ENCODE data around the gene TPPP2. TPM values are rescaled to one million over a fixed set of nuclear protein-coding genes. Genes with fewer than 3 reads are reported as not detected.

Gene TPPP2
- polyA plus RNA-seq, 1 of the 3 experiments (the other 2 are of a cell fraction), result not detected

DNA sequence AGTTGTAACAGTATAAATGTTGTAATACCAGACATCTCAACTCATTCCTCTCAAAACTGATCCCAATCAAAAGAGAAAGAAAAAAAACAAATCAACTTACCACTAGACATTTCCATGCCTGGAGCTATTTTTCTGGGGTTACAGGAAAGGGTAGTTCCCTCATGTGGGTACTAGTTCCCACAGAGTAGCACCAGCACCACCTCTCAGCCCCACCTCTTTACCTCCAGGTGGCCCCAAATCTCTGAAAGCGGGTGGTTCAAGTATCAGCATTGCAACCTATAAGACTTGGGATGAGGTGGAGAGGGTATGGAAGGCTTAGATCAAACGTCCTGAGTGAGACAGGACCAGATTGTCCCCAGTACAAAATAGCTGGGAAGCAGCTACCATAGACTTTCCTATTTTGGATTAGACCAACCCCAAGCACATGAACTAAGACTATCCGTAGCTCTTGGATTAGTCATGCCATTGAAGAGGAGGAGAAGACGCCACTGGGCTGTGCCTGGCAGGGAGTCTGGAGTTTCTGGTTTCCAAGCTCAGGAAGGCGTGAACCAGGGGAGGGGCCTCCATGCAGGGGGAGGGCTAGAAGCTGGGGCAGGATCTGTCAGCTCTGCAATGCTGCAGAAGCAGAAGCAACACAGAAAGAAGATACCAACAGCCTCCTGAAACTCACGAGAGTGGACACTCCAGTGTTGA is 31.2 kb upstream of the TPPP2 start, which contains the start of gene SLC39A2:
Gene SLC39A2 (plus strand): TSS at position 620 of the 693 bp plus-strand sequence. CDS start 154 bp downstream, outside the sequence.
- Histone ChIP-seq H3K27me3 (ENCODE audit: insufficient read depth) (no peaks in the 10 kb centered on the region), H3K9ac (no peak within 1 kb of the TSS), H3K36me3 (replicated peaks in 1 of 2; ENCODE audit: control insufficient read depth in 1 of 2, insufficient read depth in 2 of 2, low read length in 1 of 2) (peaks cover 13 to 37% of the 10 kb centered on the region in 2 experiments), H3K27ac (ENCODE audit: low read depth in 2 of 2, low read length in 1 of 2) (no peak within 1 kb of the TSS), H2AFZ (ENCODE audit: low read depth) (no peak within 1 kb of the TSS), H3K4me2 (no peak within 1 kb of the TSS), H3K4me1 (ENCODE audit: control insufficient read depth in 1 of 2, insufficient read depth in 2 of 2, low read depth in 1 of 2, low read length in 1 of 2) (no peaks in the 10 kb centered on the region; a peak in 1 of 4 replicates), H3K9me2 (no peaks in the 10 kb centered on the region), H3K79me2 (ENCODE audit: insufficient read depth) (no peaks in the 10 kb centered on the region), H3K4me3 (ENCODE audit: low read depth in 2 of 2, low read length in 1 of 2) (no peak within 1 kb of the TSS), H3F3A (replicated peaks; ENCODE audit: insufficient read depth) (peaks cover 9% of the 10 kb centered on the region), H3K9me3 (no peaks in the 10 kb centered on the region), H4K20me1 (ENCODE audit: insufficient read depth) (no peaks in the 10 kb centered on the region)
- POLR2A ChIA-PET, result no interaction called here
- TF ChIP-seq CHD2 (IDR thresholded peaks at IDR 0.05; ENCODE audit: low read length, partially characterized antibody) (no peak), RAD21 (IDR thresholded peaks at IDR 0.05; ENCODE audit: low read length) (no peak), RFX5 (IDR thresholded peaks at IDR 0.05; ENCODE audit: low read length) (no peak), JUND (IDR thresholded peaks at IDR 0.05) (no peak), MEF2A (IDR thresholded peaks at IDR 0.05; ENCODE audit: borderline replicate concordance, low read depth) (no peak), TEAD4 (IDR thresholded peaks at IDR 0.05; ENCODE audit: borderline replicate concordance, insufficient read depth) (no peak), FOXJ3 (CRISPR knock-in tag; IDR thresholded peaks at IDR 0.05) (no peak), ELF1 (IDR thresholded peaks at IDR 0.05) (no peak), EP300 (IDR thresholded peaks at IDR 0.05; ENCODE audit: borderline replicate concordance in 1 of 2, low read depth in 1 of 2, low read length in 1 of 2) (no peak), SIN3A (IDR thresholded peaks at IDR 0.05; ENCODE audit: borderline replicate concordance, low read depth, low read length) (no peak), YY1 (IDR thresholded peaks at IDR 0.05; ENCODE audit: low read depth) (no peak), GATA2 (CRISPR knock-in tag; IDR thresholded peaks at IDR 0.05) (no peak), SMC3 (IDR thresholded peaks at IDR 0.05; ENCODE audit: low read depth, low read length) (no peak), TCF12 (IDR thresholded peaks at IDR 0.05) (no peak), RCOR1 (IDR thresholded peaks at IDR 0.05; ENCODE audit: low read length) (no peak)
- TF ChIP-seq, protein P1, sequence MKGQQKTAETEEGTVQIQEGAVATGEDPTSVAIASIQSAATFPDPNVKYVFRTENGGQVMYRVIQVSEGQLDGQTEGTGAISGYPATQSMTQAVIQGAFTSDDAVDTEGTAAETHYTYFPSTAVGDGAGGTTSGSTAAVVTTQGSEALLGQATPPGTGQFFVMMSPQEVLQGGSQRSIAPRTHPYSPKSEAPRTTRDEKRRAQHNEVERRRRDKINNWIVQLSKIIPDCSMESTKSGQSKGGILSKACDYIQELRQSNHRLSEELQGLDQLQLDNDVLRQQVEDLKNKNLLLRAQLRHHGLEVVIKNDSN (IDR thresholded peaks at IDR 0.05; ENCODE audit: borderline replicate concordance, low read depth), result no peak
- TF ChIP-seq, protein P2, sequence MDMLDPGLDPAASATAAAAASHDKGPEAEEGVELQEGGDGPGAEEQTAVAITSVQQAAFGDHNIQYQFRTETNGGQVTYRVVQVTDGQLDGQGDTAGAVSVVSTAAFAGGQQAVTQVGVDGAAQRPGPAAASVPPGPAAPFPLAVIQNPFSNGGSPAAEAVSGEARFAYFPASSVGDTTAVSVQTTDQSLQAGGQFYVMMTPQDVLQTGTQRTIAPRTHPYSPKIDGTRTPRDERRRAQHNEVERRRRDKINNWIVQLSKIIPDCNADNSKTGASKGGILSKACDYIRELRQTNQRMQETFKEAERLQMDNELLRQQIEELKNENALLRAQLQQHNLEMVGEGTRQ (IDR thresholded peaks at IDR 0.05; ENCODE audit: borderline replicate concordance, low read depth, low read length), result no peak
- TF ChIP-seq, protein P3, sequence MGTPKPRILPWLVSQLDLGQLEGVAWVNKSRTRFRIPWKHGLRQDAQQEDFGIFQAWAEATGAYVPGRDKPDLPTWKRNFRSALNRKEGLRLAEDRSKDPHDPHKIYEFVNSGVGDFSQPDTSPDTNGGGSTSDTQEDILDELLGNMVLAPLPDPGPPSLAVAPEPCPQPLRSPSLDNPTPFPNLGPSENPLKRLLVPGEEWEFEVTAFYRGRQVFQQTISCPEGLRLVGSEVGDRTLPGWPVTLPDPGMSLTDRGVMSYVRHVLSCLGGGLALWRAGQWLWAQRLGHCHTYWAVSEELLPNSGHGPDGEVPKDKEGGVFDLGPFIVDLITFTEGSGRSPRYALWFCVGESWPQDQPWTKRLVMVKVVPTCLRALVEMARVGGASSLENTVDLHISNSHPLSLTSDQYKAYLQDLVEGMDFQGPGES (IDR thresholded peaks at IDR 0.05; ENCODE audit: low read depth, low read length), result no peak
- TF ChIP-seq, protein P4, sequence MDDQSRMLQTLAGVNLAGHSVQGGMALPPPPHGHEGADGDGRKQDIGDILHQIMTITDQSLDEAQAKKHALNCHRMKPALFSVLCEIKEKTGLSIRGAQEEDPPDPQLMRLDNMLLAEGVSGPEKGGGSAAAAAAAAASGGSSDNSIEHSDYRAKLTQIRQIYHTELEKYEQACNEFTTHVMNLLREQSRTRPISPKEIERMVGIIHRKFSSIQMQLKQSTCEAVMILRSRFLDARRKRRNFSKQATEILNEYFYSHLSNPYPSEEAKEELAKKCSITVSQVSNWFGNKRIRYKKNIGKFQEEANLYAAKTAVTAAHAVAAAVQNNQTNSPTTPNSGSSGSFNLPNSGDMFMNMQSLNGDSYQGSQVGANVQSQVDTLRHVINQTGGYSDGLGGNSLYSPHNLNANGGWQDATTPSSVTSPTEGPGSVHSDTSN (IDR thresholded peaks at IDR 0.05), result no peak
- TF ChIP-seq, protein P5, sequence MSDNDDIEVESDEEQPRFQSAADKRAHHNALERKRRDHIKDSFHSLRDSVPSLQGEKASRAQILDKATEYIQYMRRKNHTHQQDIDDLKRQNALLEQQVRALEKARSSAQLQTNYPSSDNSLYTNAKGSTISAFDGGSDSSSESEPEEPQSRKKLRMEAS (IDR thresholded peaks at IDR 0.05; ENCODE audit: low read depth), result no peak
- DNase-seq, result no peak
- CTCF ChIA-PET, result interaction anchor here (0.9 to 8.8 kb wide), 9 partner anchors 12 to 108 kb away, joined by 3 to 54 read pairs (median 8); no protein-coding TSS in a partner anchor
- 62% methylated on average over 6 of the region's 6 CpGs for WGBS (ENCODE audit: low lambda C conversion rate)
